Skeletal muscle cell (primary cell): Measurements from ENCODE around the gene GCSAM.

Source experiments
- DNase-seq: peaks from one replicate; pipeline ENCODE4 v3.0.0-alpha.2; 2010; ENCODE audit warnings: low read depth
- H3K4me3 ChIP-seq: 2 replicates; pipeline ENCODE4 v1.5.1; 2011; ENCODE audit warnings: low read depth, mild to moderate bottlenecking, control low read depth, low read length, moderate library complexity

Gene GCSAM

DNA sequence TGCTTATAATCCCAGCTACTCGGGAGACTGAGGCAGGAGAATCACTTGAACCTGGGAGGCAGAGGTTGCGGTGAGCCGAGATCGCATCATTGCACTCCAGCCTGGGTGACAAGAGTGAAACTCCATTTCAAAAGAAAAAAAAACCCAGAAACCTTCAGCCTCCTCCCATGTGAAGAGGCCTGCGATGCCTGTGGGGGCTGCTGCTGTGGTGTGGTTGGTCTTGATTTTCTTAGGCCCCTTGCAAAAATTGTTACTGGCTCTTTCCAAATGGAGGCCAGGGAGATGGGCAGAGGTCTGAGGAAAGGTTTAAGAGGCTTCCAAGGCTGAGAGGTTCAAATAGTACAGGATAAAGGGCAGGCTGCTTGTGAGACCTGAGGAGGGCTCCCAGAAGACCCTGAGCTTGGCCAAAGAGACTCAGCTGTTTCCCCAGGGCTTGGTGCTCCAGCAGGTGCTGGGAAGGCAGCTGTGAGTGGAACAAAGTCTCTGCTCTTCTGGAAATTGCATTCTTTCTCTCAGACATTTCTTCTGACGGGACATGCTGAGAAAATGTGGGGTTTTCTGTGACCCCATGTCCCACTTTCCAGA is 18.4 kb downstream of the GCSAM start:
- H3K4me3 ChIP-seq, result no peak overlapping the region
- DNase-seq, result no peak

DNA sequence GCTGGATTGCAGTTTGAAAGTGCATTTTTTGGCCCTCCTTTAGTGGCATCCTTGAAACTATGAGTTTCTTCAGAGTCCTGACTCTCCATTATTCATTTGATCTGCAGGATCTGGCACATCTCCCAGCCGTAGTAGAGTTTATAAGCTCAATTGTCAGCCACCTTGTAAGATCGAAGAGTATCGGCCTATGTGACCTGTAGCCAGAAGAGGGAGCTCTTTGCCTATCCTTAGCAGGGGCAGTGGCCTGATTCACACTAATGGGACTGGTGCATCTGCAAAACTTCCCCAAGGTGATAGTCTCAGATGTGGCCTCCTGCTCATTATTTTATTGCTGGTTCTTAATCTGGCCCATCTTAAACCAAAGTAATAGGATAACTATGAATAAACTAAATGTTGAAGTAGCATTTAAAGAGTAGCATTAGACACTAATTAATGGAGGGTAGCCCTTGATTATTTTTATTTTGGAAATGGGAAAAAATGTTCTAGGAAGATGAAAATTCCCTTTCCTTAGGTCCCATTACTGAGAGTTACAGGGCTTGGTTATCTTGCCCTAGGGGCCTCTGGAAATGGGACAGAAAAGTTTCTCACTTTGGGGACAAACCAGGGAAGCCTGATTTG is 21.2 kb downstream of the GCSAM start:
- no peak overlapping the region for H3K4me3 ChIP-seq

DNA sequence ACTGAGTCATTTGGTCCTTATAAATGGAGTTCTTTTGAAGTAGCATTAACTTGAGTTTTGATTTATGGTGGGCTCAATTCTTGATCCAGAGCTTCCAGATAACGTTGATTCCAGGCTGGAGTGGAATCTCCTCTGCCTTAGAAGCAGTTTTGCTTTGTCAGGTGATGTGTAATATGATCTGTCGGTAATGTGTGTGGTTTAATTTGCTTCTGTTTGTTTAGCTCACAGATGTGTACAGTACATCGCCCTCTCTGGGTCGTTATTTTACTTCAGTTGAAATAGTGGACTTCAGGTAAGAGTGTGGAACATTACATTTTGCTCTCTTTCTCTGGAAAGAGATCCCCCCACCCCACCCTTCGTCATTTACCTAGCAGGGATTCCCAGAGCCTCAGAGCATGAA is 23.7 kb downstream of the GCSAM start:
- DNase-seq, result no peak
- H3K4me3 ChIP-seq, result no peak overlapping the region

More for the DNA sequence above, 21.2 kb downstream of the GCSAM start:
- no peak for DNase-seq

DNA sequence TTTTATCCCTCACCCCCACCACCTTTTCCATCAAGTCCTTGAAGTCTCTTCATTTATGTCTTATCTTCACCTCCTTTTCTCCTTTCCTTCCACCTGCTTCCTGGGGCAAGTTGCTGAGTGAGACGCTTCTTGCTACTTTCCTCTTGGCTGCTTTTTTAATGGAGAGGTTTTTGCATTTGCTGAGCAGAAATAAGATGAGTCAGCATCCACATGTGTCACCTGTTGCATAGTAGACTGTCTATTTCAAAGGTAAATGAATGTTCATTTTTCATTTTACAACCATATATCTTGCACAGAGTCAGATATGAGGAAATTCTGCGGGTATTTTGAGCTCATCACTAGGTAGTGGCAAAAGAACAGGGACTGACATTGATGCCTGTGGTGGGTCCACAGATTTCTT is 28.3 kb downstream of the GCSAM start:
- DNase-seq, result no peak
- no peak overlapping the region for H3K4me3 ChIP-seq

DNA sequence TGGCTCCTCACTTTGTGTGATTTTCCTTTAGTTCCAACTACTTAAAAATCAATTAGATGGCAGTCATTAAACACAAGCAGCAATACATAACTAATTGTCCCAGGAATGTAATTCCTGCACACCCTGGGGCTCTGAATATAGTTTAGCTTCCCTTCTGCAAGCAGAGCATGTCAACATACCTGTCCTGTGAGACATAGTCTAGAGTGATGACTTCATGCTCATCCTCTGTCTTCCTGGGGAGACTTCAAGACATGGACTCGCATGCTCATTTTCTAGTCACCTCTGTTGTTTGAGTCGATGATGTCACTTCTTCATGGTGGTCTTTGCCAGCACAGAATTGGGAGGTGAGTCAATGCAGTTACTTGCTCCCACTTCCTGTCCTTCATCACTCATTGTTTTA is 31.1 kb downstream of the GCSAM start:
- H3K4me3 ChIP-seq, result no peak overlapping the region
- peak; percentile 87 for DNase-seq

DNA sequence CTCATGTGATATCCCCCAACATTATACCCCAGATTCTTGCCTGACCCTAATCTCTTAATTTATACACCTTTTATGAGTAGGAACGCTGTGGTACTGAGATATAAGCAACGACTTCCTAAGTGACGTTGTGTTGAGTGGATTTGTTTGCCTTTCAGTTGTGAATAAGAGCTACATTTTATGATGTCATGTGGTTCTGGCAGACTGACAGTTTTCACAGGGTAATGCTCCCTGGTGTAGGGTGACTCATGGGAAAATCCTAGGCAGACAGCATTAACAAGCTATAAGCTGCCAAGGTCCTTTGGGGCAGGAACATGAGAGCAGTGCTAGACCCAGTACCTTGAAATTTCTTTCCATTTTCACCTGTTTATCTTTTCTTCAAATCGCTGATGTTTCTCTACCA is 35.7 kb downstream of the GCSAM start:
- DNase-seq, result peak; percentile 98
- H3K4me3 ChIP-seq, result no peak overlapping the region

DNA sequence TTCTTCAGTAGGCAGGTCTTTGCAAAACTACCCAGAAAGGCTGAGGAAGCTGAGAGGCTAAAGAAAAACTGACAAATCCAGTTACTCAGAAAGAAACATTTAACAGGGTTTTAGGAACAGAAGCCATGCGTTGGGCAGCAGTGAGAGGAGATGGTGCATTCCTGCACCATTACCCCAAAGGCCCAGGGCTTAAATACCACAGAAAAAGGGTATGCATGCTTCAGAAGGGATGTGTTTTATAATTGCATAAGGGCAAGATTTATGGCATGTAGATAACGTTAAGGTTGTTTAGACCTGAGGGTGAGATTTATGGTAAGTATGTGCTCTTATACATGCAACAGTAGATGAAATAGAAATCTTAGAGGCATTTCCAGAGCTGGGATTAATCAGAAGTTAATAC is 36.9 kb downstream of the GCSAM start:
- no peak for DNase-seq
- H3K4me3 ChIP-seq, result no peak overlapping the region

DNA sequence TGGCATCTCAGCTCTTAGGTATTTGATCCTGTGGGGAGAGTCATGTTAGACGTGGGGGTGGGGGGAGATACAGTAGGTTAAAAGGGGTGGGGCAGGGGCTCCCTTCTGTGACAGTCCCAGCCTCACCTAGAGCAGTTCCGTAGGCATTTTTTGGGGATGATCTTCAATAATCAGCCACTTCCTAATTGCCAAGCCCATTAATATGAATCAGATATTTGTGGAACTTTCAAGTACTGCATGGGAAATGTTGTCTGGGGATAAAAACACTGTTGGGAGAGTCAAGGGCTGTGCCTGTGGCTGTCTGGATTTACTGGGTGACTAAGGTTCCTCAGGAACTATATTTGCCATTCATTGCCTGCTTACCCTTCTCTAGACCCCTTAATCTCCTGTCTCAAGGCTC is 37.3 kb downstream of the GCSAM start:
- no peak overlapping the region for H3K4me3 ChIP-seq
- no peak for DNase-seq

DNA sequence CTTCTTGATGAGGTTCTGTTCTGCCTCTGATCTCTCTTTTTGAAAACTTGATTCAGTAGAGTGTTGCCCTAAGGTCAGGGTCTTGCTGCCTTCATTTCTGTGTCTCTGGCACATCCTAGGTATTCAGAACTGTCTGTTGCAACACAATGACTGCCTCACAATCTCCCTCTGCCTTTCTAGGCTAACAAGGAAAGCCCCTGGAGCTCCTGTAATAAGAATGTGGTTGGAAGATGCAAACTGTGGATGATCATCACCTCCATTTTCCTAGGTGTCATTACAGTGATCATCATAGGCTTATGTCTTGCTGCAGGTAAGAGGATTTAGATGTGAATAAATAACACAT is 39.9 kb downstream of the GCSAM start:
- no peak overlapping the region for H3K4me3 ChIP-seq
- no peak for DNase-seq

DNA sequence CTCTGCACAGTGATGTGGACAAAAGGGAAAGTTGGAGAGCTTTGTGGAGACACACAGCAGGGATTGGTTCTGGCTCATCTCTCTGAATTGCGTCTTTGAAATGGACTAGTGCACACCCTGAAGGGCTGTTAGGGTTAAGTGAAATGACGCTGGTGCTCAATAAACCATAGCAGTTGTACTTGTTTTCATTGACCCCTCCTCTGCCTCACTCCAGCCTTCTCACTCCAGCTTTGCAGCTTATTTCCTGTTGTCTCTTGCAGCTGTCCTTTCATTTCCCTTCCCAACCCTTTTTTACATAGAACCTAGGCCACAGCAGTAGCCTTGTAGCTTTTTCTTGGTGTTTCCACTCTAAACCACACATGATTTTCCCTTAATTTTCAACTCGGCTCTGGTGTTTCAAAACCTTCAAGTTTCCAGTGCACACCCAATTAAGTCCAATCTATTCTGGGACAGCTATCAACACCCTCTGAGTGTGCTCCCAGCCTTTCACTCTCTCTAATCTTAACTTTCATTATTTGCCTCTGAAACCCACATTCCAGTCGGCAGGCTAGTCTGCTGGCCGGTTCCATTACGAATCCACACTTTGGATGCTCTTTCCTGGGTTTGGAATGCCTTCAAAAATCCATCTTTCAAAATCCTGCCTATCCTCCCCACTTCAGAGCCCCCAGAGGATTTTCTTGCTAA is 40.4 kb downstream of the GCSAM start:
- no peak overlapping the region for H3K4me3 ChIP-seq
- DNase-seq, result no peak

DNA sequence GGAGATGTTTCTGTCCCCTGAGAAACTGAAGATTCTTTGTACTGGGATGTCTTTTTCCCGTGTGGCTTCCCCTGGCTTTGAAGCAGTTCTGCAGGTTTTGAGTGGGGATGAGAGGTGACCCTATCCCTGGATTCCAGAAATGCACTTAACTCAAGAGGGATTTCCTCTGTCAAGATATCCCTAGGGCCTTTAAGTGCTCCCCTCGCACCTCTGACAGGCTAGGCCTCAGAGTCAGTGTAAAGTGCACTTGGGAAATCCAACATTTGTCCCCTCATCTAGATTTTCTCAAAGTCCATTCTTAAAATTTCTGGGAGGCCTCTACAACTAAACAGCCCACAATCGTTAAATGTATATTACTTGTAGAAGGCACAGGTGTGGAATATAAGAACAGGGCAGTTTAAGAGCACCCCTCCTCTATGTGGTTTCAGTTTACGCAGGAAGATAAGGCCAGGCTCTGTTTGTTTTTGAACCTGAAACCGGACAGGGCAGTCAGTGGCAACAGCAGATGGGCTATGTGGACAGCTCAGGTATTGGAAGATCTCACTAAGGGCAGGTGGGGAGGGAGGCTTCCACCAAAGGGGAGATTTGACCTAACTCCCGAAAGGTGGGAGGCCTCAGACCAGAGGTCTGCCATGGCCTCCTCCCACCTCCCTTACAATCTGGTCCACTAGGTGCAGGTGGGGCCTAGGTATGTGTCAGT is 42.0 kb downstream of the GCSAM start:
- DNase-seq, result no peak
- H3K4me3 ChIP-seq, result no peak overlapping the region

DNA sequence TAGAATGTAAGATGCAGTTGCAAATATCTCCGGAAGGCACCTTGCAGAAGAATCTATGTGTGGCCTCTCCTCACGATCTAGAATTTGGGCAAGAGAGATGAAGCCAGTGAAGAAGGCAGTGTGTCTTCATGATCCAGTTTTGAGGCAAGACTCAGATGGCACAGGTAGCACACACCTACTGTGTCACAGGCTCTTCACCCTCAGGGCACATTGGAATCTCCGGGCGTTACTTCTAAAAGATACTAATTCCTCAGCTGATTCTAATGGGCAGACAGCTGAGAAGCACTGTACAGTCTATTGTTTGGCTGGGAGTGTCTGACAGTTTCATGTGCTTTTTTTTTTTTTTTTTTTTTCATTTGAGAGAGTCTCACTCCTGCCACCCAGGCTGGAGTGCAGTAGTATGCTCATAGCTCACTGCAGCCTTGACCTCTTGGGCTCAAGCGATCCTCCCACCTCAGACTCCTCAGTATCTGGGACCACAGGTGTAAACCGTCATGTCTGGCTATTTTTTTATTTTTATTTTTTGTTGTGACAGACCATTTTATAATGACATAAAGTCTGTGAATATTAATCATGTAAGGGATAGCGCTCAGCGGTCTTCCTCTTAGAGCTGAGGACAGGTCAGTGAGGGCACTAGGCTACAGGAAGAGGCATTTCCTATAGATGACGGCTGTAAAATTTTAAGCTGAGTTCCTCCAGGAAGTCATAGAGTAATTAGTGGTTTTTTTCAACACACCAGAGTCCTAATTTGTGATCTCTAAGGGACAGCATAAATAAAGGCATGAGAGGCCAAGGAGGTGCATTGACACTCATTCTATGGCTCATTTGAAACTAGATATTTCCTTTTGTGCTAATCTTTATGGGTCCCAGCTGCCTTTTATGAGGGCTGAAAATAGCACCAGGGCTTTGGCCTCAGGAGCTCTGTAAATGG is 42.8 kb downstream of the GCSAM start:
- no peak overlapping the region for H3K4me3 ChIP-seq
- DNase-seq, result no peak

DNA sequence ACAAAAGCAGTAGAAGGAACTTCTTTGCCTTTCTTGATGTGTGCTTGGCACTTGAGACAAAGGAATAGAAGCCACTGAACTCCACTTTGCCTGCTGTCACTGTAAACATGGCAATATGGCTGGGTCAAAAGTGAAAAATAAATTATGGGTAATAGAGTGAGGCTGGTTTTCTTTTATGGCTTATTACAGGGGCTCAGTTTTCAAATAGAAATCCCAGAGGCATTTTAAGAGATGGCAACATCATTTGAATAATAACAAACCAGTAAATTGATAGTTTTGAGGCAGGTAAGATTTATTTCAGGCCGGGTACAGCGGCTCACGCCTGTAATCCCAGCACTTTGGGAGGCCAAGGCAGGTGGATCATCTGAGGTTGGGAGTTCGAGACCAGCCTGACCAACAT is 44.1 kb downstream of the GCSAM start:
- no peak overlapping the region for H3K4me3 ChIP-seq
- DNase-seq, result no peak

DNA sequence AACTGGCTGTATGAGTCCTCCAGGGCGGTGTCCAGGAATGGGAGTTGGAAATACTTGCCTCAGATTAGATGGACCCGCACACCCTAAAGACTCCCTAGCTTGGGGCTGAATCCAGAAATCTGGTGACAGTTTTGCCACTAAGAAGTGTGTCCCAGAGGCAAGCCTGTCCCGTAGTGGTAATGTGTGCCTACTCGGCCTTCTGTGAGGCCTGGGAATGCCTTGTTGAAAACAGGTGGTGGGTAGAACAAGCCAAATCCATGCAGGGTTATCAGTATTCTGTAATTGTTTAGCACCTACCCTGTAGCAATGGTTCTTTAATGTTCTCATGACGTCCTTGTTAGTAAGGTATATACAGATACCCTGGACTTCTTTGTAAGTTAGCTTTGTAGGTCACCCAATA is 45.3 kb downstream of the GCSAM start:
- no peak overlapping the region for H3K4me3 ChIP-seq
- no peak for DNase-seq

DNA sequence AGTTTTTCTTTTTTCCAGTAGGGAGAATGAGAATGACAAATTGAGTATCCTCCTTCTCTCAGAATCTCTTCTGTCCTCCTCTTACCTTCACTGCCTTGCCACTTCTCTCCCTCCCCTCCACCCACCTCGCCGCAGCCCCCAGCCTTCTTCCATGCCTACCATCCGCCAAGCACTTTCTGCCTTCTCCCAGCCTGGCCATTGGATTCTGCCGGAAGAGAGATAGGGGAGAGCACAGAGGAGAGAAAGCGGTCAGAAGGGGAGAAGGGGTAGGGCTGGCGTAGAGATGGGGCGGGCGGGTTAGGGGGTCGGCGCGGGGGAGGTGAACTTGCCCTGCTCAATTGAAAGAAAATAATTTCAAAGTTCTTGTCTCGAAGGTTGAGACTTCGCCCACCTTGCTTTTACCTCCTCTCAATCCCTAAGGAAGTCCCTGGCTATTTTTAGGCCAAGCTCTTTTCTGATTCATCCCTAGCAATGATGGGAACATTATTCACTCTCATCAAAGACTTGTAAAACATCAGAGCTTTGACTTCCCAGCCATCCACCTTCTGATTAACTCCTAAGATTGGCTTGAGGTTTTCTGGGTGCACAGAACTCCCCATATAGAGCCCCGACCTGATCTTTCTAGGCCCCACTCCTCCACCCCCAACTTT is 46.0 kb downstream of the GCSAM start:
- H3K4me3 ChIP-seq, result peak overlapping the region; percentile 61
- no peak for DNase-seq

DNA sequence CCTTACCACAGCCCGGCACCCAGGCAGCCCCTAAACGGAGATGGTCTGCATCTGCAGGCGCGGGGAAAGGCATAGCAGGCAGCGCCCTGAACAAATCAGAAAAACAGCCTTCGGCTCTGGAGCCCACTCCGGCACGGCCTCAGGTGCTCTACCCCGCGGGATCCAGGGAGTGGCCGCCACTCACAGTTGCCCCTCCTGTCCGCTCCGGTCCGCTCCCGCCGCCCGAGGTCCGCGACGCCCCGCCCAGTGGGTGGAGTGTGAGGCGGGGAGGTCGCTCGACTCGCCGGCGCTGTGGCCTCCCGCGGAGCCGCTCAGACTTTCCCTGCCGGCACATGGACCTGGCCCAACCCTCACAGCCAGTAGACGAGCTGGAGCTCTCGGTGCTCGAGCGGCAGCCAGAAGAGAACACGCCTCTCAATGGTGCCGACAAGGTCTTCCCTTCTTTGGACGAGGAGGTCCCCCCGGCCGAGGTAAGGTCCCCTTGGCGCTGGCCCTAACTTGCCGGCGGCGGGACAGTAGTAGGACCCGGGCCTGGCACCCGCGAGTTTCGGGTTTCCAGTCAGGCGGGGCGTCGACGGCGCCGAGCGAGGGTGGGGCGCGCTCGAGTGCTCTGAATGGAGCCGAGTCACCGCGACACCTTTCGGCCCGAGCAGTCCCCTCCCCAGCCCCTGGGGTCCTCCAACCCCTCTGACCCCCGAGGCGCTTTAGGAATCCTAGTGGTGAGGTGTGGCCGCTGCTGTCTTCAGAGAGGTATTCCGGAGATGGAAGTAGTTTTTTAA is 46.8 kb downstream of the GCSAM start, which contains the start of gene C3orf52:
Gene C3orf52 (plus strand): TSS at position 314 of the 779 bp plus-strand sequence. CDS start 19 bp downstream, at position 333.
- no peak for DNase-seq
- H3K4me3 ChIP-seq, result peak within 1 kb of the TSS; percentile 61

DNA sequence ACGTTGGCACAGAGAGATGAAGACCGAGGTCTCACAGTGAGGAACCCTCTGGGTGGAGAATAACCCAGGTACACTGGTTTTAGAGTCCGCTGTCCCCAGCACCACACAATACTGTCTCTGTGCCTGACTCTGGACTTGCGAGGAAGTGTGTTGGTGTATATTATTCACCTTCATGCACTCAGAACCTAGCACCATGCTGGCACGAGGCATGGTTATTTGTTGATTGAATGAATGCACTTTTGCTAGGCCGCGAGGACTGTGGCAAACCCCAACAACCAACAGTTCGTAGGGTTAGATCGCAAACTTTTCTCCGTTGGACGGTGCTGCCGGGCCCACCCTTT is 47.3 kb downstream of the GCSAM start:
- H3K4me3 ChIP-seq, result peak overlapping the region; percentile 61
- no peak for DNase-seq

DNA sequence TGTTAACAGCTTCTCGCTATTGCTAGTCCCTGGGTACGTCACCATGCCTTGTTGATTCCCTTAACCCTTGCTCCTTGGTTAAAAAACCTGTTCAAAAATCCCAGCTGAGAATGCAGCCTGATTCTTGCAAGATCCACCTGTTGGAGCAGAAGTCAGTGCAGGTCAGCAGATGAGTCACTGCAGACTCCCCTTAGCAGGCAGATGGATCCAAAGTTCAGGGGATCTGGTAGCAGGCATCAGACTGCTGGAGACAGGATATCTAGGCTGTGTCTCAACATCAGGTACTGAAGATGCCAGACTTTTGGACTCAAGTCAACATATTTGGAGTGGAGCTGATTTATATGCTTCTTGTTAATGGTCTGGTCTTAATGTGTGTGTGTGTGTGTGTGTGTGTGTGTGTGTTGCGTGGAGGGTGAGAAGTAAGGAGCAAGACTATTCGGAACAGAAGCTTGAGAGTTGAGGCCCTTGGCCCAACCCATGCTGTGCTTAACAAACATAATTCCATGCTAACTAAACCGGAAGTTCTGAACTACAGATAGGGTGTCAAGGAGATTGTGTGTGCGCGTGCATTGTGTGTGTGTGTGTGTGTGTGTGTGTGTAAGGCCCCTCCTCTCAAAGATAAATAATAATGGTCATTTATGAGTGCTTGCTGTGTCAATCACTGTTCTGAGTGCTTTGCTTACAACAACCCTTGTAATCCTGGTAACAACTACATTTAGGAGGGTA is 47.9 kb downstream of the GCSAM start:
- DNase-seq, result no peak
- H3K4me3 ChIP-seq, result no peak overlapping the region
